Left ventricle myocardium inferior (tissue), 1 donor: ENCODE results near the gene APEH. TPM values are rescaled to one million over a fixed set of nuclear protein-coding genes. Genes with fewer than 3 reads are reported as not detected.

Experiments used
- DNase-seq: peaks from one replicate; pipeline ENCODE4 v3.0.0-alpha.2; 2020
- H3K27ac ChIP-seq: fragments of 200-600 bp; replicated peaks from 2 replicates; pipeline ENCODE4 v1.8.0; 2021
- H3K27me3 ChIP-seq: fragments of 200-600 bp; 2 replicates; pipeline ENCODE4 v1.8.0; 2021; ENCODE audit warnings: low read depth
- H3K36me3 ChIP-seq: fragments of 200-600 bp; 2 replicates; pipeline ENCODE4 v1.8.0; 2021
- H3K4me1 ChIP-seq: fragments of 200-600 bp; 2 replicates; pipeline ENCODE4 v1.8.0; 2021
- H3K4me3 ChIP-seq: fragments of 200-600 bp; 2 replicates; pipeline ENCODE4 v1.8.0; 2021; ENCODE audit warnings: mild to moderate bottlenecking, moderate library complexity
- H3K9me3 ChIP-seq: fragments of 200-600 bp; replicated peaks from 2 replicates; pipeline ENCODE4 v1.8.0; 2021
- CTCF ChIP-seq: fragments of 200-600 bp; IDR thresholded peaks from 2 replicates; pipeline ENCODE4 v1.8.0; 2021; ENCODE audit warnings: antibody characterized with exemption, mild to moderate bottlenecking, borderline replicate concordance
- intact Hi-C: fragments of 100-400 bp; cut with micrococcal nuclease; formaldehyde crosslinking; loops from one replicate; pipeline ENCODE4 v1.11.0; 2022
- total RNA-seq: library from RNA; stranded (reverse); fragmentation: NEBNext Ultra II Directional; extraction: Animal tissue kit (Norgen Biotek cat#: 25700); gene quantifications from one replicate; pipeline ENCODE4 v1.2.1, GENCODE V29; 2021
- donor health status: DM: no; HTN: yes; CAD: no; lungs with severe emphysema.

The APEH gene
- total RNA-seq, 1 donor from 2014 or later = 99.0 TPM

GRCh38 chr3:49671291-49672288 lies 2.6 kb upstream of the APEH start:
- Histone ChIP-seq H3K9me3 (no peaks in the 10 kb centered on the region), H3K27ac (no peak overlapping the region), H3K4me3 (no peak overlapping the region), H3K36me3 (peaks cover 11% of the 10 kb centered on the region), H3K4me1 (peaks cover 33% of the 10 kb centered on the region), H3K27me3 (no peaks in the 10 kb centered on the region)
- intact Hi-C loops = loop anchor here (2.0 kb wide), 1 partner anchor 133 kb away; no protein-coding TSS in a partner anchor
- peak; percentile 52 for DNase-seq
- TF ChIP-seq CTCF = peak; percentile 83

GRCh38 chr3:49673121-49673714 lies 933 bp upstream of the APEH start:
- Histone ChIP-seq H3K27ac (peak overlapping the region; percentile 97), H3K4me3 (peak overlapping the region; percentile 88), H3K9me3 (no peaks in the 10 kb centered on the region), H3K27me3 (no peaks in the 10 kb centered on the region), H3K36me3 (peaks cover 27% of the 10 kb centered on the region), H3K4me1 (peaks cover 33% of the 10 kb centered on the region)
- intact Hi-C loops = no loop called here
- no peak for DNase-seq
- TF ChIP-seq CTCF = no peak

- Histone ChIP-seq H3K9me3 (no peaks in the 10 kb centered on the region), H3K27ac (peak overlapping the region; percentile 97), H3K27me3 (no peaks in the 10 kb centered on the region), H3K4me1 (peaks cover 33% of the 10 kb centered on the region), H3K4me3 (peak overlapping the region; percentile 88), H3K36me3 (peaks cover 40% of the 10 kb centered on the region)
- TF ChIP-seq CTCF = peak; percentile 17
- no peak for DNase-seq
- intact Hi-C loops = no loop called here
Observed at GRCh38 chr3:49674497-49674983, 389 bp downstream of the APEH start.

GRCh38 chr3:49675912-49676311 lies 1.8 kb downstream of the APEH start:
- TF ChIP-seq CTCF = no peak
- H3K9me3 ChIP-seq = no peaks in the 10 kb centered on the region
- no peaks in the 10 kb centered on the region for H3K27me3 ChIP-seq
- H3K27ac ChIP-seq = no peak overlapping the region
- H3K4me1 ChIP-seq = peaks cover 33% of the 10 kb centered on the region
- DNase-seq = no peak
- no peak overlapping the region for H3K4me3 ChIP-seq
- peaks cover 54% of the 10 kb centered on the region for H3K36me3 ChIP-seq
- intact Hi-C loops = no loop called here

GRCh38 chr3:49680493-49681231 lies 6.5 kb downstream of the APEH start:
- DNase-seq = no peak
- no peak overlapping the region for H3K27ac ChIP-seq
- peaks cover 83% of the 10 kb centered on the region for H3K36me3 ChIP-seq
- H3K27me3 ChIP-seq = no peaks in the 10 kb centered on the region
- intact Hi-C loops = no loop called here
- H3K4me3 ChIP-seq = no peak overlapping the region
- no peaks in the 10 kb centered on the region for H3K9me3 ChIP-seq
- TF ChIP-seq CTCF = no peak
- peaks cover 2% of the 10 kb centered on the region for H3K4me1 ChIP-seq
